GM23338 (cell line): ENCODE data around the gene ELOF1.

Source experiments
- EZH2 ChIP-seq: fragments of 200-600 bp; sonication (generic); IDR thresholded peaks from one replicate; pipeline ENCODE4 v1.8.0; 2017; ENCODE audit warnings: antibody characterized with exemption, mild to moderate bottlenecking, low read depth; ENCODE audit not compliant: unreplicated experiment
- TF ChIP-seq, protein P1 (sequence below), 2 experiments: fragments of 200-600 bp in 1 of 2; sonication (generic) in 1 of 2; conservative IDR thresholded peaks; 2 replicates each; pipeline versions ENCODE4 v1.5.1 to v1.6.1; 2016 to 2017; ENCODE audit warnings: antibody characterized with exemption in 2 of 2, low read depth in 2 of 2, mild to moderate bottlenecking in 2 of 2, moderate library complexity in 1 of 2

- TF ChIP-seq, protein P1, sequence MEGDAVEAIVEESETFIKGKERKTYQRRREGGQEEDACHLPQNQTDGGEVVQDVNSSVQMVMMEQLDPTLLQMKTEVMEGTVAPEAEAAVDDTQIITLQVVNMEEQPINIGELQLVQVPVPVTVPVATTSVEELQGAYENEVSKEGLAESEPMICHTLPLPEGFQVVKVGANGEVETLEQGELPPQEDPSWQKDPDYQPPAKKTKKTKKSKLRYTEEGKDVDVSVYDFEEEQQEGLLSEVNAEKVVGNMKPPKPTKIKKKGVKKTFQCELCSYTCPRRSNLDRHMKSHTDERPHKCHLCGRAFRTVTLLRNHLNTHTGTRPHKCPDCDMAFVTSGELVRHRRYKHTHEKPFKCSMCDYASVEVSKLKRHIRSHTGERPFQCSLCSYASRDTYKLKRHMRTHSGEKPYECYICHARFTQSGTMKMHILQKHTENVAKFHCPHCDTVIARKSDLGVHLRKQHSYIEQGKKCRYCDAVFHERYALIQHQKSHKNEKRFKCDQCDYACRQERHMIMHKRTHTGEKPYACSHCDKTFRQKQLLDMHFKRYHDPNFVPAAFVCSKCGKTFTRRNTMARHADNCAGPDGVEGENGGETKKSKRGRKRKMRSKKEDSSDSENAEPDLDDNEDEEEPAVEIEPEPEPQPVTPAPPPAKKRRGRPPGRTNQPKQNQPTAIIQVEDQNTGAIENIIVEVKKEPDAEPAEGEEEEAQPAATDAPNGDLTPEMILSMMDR (conservative IDR thresholded peaks at IDR 0.05; ENCODE audit: low read depth in 2 of 2), result no peak
- no peak for TF ChIP-seq EZH2
Observed at GRCh38 chr19:11598746-11599145, 39.7 kb upstream of the ELOF1 start.
